Epithelial cell of proximal tubule (primary cell): ENCODE measurements around the gene TTBK2. TPM values are rescaled to one million over a fixed set of nuclear protein-coding genes. Genes with fewer than 3 reads are reported as not detected.

Experiments
- DNase-seq: peaks from one replicate; pipeline ENCODE4 v3.0.0-alpha.2; 2011; ENCODE audit warnings: low read depth
- H3K4me3 ChIP-seq: 2 replicates; pipeline ENCODE4 v1.5.1; 2011; ENCODE audit warnings: low read depth, mild to moderate bottlenecking, low read length
- CTCF ChIP-seq: conservative IDR thresholded peaks from 2 replicates; pipeline ENCODE4 v1.5.1; 2012; ENCODE audit warnings: low read depth, mild to moderate bottlenecking, low read length
- total RNA-seq: library from RNA; depleted of rRNA; stranded (reverse); fragments of >200 nt; gene quantifications from 2 replicates; pipeline ENCODE4 v1.2.3, GENCODE V29; 2015

The TTBK2 gene
- total RNA-seq, 1 donor from 2014 or later, result 5.8 TPM

GRCh38 chr15:42730135-42730534 is 190.4 kb downstream of the TTBK2 start:
- no peak for TF ChIP-seq CTCF
- no peak overlapping the region for H3K4me3 ChIP-seq
- no peak for DNase-seq

- no peak for TF ChIP-seq CTCF
- DNase-seq, result no peak
- H3K4me3 ChIP-seq, result no peak overlapping the region
Observed at GRCh38 chr15:42729409-42729808, 191.2 kb downstream of the TTBK2 start.

DNA sequence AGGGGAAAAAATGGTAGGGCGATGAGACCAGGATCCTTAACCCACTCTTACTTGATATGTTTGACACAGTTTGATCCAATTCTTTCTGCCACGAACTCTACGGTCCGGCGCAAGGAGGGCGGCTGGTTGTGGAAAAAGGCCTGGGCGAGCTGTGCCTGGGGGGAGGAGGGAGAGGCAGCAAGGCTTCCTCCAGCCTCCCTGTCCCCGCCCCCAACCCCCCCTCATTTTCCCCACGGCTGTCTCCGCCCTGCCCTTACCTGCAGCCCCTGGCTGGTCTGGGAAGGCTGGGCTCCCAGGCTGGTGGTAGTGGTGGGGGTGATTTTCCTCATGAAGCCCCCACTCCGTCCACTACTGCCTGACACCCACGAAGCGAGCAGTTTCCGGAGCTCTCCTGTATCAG is 191.6 kb downstream of the TTBK2 start:
- no peak for DNase-seq
- TF ChIP-seq CTCF, result no peak
- H3K4me3 ChIP-seq, result no peak overlapping the region

- no peak overlapping the region for H3K4me3 ChIP-seq
- TF ChIP-seq CTCF, result no peak
- no peak for DNase-seq
Observed at GRCh38 chr15:42728560-42728959, 192.0 kb downstream of the TTBK2 start.

DNA sequence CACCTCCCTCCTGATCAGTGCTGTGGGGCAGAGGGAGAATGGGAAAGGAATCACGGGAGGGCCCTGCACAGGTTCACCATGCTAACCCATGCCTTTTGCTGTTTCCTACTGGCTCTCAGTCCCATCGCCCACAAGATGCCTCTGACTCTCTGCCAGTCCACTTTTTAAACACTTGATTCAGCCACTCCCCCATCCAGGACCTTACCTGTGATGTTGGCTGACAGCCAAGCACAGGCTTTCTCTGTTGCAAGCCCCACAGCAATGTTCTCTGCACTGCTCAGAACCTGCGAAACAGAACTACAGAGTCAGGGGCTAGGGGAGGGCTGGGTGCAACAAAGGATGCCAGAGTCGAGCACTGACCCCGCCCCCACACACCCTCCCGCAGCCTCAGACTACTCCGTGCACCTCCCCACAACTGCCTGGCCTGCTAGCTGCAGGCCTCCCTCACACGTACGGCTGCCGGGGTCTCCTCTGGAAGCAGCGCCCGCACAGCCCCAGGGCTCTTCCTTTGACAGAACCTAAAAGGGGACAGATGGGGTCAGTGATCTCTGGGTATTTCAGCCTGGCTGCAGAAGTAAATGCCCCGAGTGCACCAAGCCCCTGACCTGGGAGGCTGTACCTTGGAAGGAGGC is 192.7 kb downstream of the TTBK2 start:
- no peak overlapping the region for H3K4me3 ChIP-seq
- no peak for TF ChIP-seq CTCF
- DNase-seq, result no peak

DNA sequence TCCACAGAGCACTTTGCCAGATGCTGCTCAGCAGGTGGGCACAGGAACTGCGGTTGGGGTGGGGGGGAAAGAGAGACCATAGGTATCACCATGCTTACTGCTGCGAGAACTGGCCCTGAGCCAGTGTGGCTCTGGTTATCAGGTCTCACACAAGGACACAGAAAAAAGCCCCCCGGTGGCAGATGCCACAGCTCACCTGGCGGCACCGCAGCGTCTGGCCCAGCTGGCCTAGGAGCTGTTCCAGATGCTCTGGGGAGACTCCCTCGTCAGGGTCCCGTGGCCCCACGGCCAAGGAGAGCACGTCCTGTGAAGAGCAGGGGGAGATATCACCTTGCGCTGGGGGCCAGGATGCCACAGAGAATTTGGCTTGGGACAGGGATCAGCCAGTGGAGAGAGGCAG is 194.5 kb downstream of the TTBK2 start:
- no peak overlapping the region for H3K4me3 ChIP-seq
- TF ChIP-seq CTCF, result no peak
- DNase-seq, result no peak

DNA sequence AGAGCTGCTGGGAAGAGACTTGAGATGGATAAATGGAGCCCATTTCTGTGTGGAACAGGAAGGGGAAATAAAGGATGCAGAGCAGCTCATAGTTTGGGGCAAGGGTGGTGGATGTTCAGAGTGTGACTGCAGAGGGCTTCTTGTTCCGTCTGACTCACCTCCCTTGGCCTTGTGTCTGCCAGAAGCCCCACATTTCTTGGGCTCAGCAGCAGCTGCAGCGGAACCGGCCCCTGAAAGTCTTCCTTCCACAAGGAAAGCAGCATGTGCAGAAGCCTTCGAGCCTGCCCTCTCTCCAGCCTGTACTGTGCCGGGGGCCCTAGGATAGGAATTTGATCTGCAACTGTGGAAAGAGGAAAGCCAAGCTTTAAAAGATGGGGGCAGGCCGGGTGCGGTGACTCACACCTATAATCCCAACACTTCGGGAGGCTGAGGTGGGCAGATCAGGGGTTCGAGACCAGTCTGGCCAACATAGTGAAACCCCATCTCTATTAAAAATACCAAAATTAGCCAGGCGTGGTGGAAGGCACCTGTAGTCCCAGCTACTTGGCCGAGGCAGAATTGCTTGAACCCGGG is 195.2 kb downstream of the TTBK2 start:
- DNase-seq, result no peak
- no peak for TF ChIP-seq CTCF
- no peak overlapping the region for H3K4me3 ChIP-seq
